Skin epidermis (tissue), 12 donors: ENCODE data around the gene ENTPD8.

ENCODE experiments used
- H3K27ac ChIP-seq, 21 experiments: fragments of 200-600 bp; sonication (generic) in 11 of 21; one replicate each; pipeline ENCODE4 v1.5.0; 2020; ENCODE audit warnings: mild to moderate bottlenecking in 3 of 21, inconsistent platforms in 2 of 21, moderate library complexity in 2 of 21
- H3K4me3 ChIP-seq, 7 experiments: fragments of 200-600 bp; sonication (generic) in 2 of 7; one replicate each; pipeline ENCODE4 v1.5.0; 2020; ENCODE audit warnings: inconsistent platforms in 2 of 7, mild to moderate bottlenecking in 2 of 7, moderate library complexity in 1 of 7

ENTPD8 gene

GRCh38 chr9:137435980-137436760 is 5.0 kb downstream of the ENTPD8 start:
- Histone ChIP-seq H3K27ac (no peak overlapping the region), H3K4me3 (no peak overlapping the region)

GRCh38 chr9:137435381-137435891 is 5.7 kb downstream of the ENTPD8 start:
- Histone ChIP-seq H3K4me3 (no peak overlapping the region), H3K27ac (no peak overlapping the region)

GRCh38 chr9:137434498-137435380 is 6.4 kb downstream of the ENTPD8 start:
- Histone ChIP-seq H3K27ac (no peak overlapping the region), H3K4me3 (no peak overlapping the region)

- Histone ChIP-seq H3K4me3 (no peak overlapping the region), H3K27ac (no peak overlapping the region)
These were observed 7.2 kb downstream of the ENTPD8 start for GRCh38 chr9:137433916-137434431.

- Histone ChIP-seq H3K4me3 (no peak overlapping the region), H3K27ac (no peak overlapping the region)
These were observed 7.7 kb downstream of the ENTPD8 start for GRCh38 chr9:137433349-137433915.

- no peak overlapping the region for H3K27ac ChIP-seq
- no peak overlapping the region for H3K4me3 ChIP-seq
These were observed 8.3 kb downstream of the ENTPD8 start for GRCh38 chr9:137432687-137433348.

GRCh38 chr9:137431416-137431931 is 9.7 kb downstream of the ENTPD8 start:
- no peak overlapping the region for H3K27ac ChIP-seq
- H3K4me3 ChIP-seq, result no peak overlapping the region

GRCh38 chr9:137430723-137431415 is 10.3 kb downstream of the ENTPD8 start:
- no peak overlapping the region for H3K4me3 ChIP-seq
- H3K27ac ChIP-seq, result no peak overlapping the region

- Histone ChIP-seq H3K4me3 (no peak overlapping the region), H3K27ac (no peak overlapping the region)
These were observed 11.0 kb downstream of the ENTPD8 start for GRCh38 chr9:137429974-137430722.

GRCh38 chr9:137429546-137429890 is 11.6 kb downstream of the ENTPD8 start:
- H3K27ac ChIP-seq, result no peak overlapping the region
- no peak overlapping the region for H3K4me3 ChIP-seq

GRCh38 chr9:137428841-137429545 is 12.2 kb downstream of the ENTPD8 start:
- Histone ChIP-seq H3K4me3 (no peak overlapping the region), H3K27ac (no peak overlapping the region)

- Histone ChIP-seq H3K4me3 (no peak overlapping the region), H3K27ac (no peak overlapping the region)
These were observed 12.9 kb downstream of the ENTPD8 start for GRCh38 chr9:137428311-137428630.

GRCh38 chr9:137427454-137428310 is 13.5 kb downstream of the ENTPD8 start:
- H3K27ac ChIP-seq, result no peak overlapping the region
- no peak overlapping the region for H3K4me3 ChIP-seq

- Histone ChIP-seq H3K27ac (no peak overlapping the region), H3K4me3 (no peak overlapping the region)
These were observed 15.0 kb downstream of the ENTPD8 start for GRCh38 chr9:137426018-137426681.

GRCh38 chr9:137423514-137424291 is 17.5 kb downstream of the ENTPD8 start:
- Histone ChIP-seq H3K27ac (peak overlapping the region; percentile 8 to 90 (median 82)), H3K4me3 (peak overlapping the region; percentile 57 to 100 (median 94))
